Measurements from ENCODE around the gene PGAM2.
"Not testable (repeated sequence)": the region's sequence is repeated elsewhere in the genome, so short reads cannot be mapped to it uniquely, and the experiment has no call there.

Gene PGAM2

GRCh38 chr7:44029433-44029832, 35.9 kb downstream of the PGAM2 start:
- not testable (repeated sequence) for DNase-seq (ENCODE audit: low read depth in 2 of 2)

- not testable (repeated sequence) for DNase-seq (ENCODE audit: low read depth in 2 of 2)
These were observed 42.4 kb downstream of the PGAM2 start for GRCh38 chr7:44022796-44023467.

- not testable (repeated sequence) for DNase-seq (ENCODE audit: low read depth in 2 of 2)
These were observed 43.3 kb downstream of the PGAM2 start for GRCh38 chr7:44022069-44022468.

- DNase-seq (ENCODE audit: low read depth in 2 of 2) = not testable (repeated sequence)
These were observed 45.5 kb downstream of the PGAM2 start for GRCh38 chr7:44019825-44020224.

- DNase-seq (ENCODE audit: low read depth in 2 of 2) = peak; percentile 98 to 99
These were observed 46.2 kb downstream of the PGAM2 start for GRCh38 chr7:44018857-44019807.

GRCh38 chr7:44015090-44015489, 50.3 kb downstream of the PGAM2 start:
- DNase-seq (ENCODE audit: low read depth in 2 of 2) = not testable (repeated sequence)
